ENCODE measurements around the gene BMERB1. TPM values are rescaled to one million over a fixed set of nuclear protein-coding genes. Genes with fewer than 3 reads are reported as not detected.
"Not testable (repeated sequence)": the region's sequence is repeated elsewhere in the genome, so short reads cannot be mapped to it uniquely, and the experiment has no call there.

Gene BMERB1
- total RNA-seq, 1 donor from 2014 or later: 35.9 TPM

DNA sequence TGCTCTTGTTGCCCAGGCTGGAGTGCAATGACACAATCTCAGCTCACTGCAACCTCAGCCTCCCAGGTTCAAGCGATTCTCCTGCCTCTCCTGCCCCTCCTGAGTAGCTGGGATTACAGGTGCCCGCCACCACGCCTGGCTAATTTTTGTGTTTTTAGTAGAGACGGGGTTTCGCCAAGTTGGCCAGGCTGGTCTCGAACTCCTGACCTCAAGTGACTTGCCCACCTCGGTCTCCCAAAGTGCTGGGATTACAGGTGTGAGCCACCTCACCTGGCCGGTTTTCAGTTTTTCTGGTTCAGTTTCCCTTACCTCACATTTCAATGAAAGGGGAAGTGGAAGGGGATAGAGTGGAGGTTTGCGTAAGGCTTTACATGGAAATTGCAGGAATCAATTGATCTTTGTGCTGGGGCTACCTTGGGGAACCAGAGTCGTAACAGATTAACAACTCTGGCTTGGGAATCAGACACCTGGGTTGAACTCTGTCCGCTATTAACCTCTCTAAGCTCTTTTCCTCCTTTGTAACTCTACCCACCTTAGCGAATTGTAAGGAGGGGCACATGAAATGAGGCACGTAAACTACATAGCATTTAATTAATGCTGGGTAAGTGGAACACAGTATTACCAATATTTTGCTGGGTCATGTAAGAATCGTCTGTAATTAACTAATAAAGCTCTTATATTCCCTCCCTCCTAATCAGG lies 35.6 kb upstream of the BMERB1 start:
- DNase-seq (ENCODE audit: low spot score): no peak
- no peaks in the 10 kb centered on the region for H3K4me1 Mint-ChIP-seq (ENCODE audit: low read depth)
- H3K36me3 Mint-ChIP-seq (ENCODE audit: low read depth): no peaks in the 10 kb centered on the region
- no peak overlapping the region for H3K27ac Mint-ChIP-seq (ENCODE audit: unreplicated experiment)
- H3K4me3 Mint-ChIP-seq (ENCODE audit: unreplicated experiment): no peak overlapping the region
- TF ChIP-seq, protein P1, sequence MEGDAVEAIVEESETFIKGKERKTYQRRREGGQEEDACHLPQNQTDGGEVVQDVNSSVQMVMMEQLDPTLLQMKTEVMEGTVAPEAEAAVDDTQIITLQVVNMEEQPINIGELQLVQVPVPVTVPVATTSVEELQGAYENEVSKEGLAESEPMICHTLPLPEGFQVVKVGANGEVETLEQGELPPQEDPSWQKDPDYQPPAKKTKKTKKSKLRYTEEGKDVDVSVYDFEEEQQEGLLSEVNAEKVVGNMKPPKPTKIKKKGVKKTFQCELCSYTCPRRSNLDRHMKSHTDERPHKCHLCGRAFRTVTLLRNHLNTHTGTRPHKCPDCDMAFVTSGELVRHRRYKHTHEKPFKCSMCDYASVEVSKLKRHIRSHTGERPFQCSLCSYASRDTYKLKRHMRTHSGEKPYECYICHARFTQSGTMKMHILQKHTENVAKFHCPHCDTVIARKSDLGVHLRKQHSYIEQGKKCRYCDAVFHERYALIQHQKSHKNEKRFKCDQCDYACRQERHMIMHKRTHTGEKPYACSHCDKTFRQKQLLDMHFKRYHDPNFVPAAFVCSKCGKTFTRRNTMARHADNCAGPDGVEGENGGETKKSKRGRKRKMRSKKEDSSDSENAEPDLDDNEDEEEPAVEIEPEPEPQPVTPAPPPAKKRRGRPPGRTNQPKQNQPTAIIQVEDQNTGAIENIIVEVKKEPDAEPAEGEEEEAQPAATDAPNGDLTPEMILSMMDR (IDR thresholded peaks at IDR 0.05): no peak
- no peaks in the 10 kb centered on the region for H3K27me3 Mint-ChIP-seq (ENCODE audit: low read depth)
- no peaks in the 10 kb centered on the region for H3K9me3 Mint-ChIP-seq (ENCODE audit: low read depth)

DNA sequence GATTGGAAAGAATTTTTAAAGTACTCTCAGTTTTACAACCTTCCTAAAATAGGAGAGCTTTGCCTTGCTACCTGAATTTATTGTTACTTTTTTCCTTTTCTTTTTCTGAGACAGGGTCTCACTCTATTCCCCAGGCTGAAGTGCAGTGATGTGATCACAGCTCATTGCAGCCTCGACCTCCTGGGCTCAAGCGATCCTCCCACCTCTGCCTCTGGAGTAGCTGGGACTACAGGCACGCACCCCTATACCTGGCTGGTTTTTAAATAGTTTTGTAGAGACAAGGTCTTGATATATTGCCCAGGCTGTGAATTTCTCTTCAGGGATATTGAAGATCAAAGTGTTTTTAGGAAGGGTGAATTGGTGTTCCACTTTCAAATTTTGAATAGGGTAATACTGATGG lies 35.1 kb upstream of the BMERB1 start:
- Mint-ChIP-seq H3K9me3 (ENCODE audit: low read depth) (no peaks in the 10 kb centered on the region), H3K4me1 (ENCODE audit: low read depth) (no peaks in the 10 kb centered on the region), H3K4me3 (ENCODE audit: unreplicated experiment) (no peak overlapping the region), H3K27me3 (ENCODE audit: low read depth) (no peaks in the 10 kb centered on the region), H3K36me3 (ENCODE audit: low read depth) (no peaks in the 10 kb centered on the region), H3K27ac (ENCODE audit: unreplicated experiment) (no peak overlapping the region)
- TF ChIP-seq, protein P1 (IDR thresholded peaks at IDR 0.05): no peak
- no peak for DNase-seq (ENCODE audit: low spot score)

- H3K27ac Mint-ChIP-seq (ENCODE audit: unreplicated experiment); H3K4me1 Mint-ChIP-seq (ENCODE audit: low read depth); H3K27me3 Mint-ChIP-seq (ENCODE audit: low read depth); H3K36me3 Mint-ChIP-seq (ENCODE audit: low read depth); DNase-seq (ENCODE audit: low spot score); H3K9me3 Mint-ChIP-seq (ENCODE audit: low read depth); H3K4me3 Mint-ChIP-seq (ENCODE audit: unreplicated experiment): not testable (repeated sequence)
Measured at GRCh38 chr16:15400314-15400713, 34.1 kb upstream of the BMERB1 start.

GRCh38 chr16:15401972-15402371 lies 32.4 kb upstream of the BMERB1 start:
- Mint-ChIP-seq H3K27ac (ENCODE audit: unreplicated experiment) (no peak overlapping the region), H3K4me3 (ENCODE audit: unreplicated experiment) (no peak overlapping the region), H3K9me3 (ENCODE audit: low read depth) (no peaks in the 10 kb centered on the region), H3K4me1 (ENCODE audit: low read depth) (no peaks in the 10 kb centered on the region), H3K36me3 (ENCODE audit: low read depth) (no peaks in the 10 kb centered on the region), H3K27me3 (ENCODE audit: low read depth) (no peaks in the 10 kb centered on the region)
- DNase-seq (ENCODE audit: low spot score): no peak
- TF ChIP-seq, protein P1 (IDR thresholded peaks at IDR 0.05): no peak

- Mint-ChIP-seq H3K27me3 (ENCODE audit: low read depth) (no peaks in the 10 kb centered on the region), H3K4me1 (ENCODE audit: low read depth) (no peaks in the 10 kb centered on the region), H3K27ac (ENCODE audit: unreplicated experiment) (no peak overlapping the region), H3K9me3 (ENCODE audit: low read depth) (no peaks in the 10 kb centered on the region), H3K36me3 (ENCODE audit: low read depth) (no peaks in the 10 kb centered on the region), H3K4me3 (ENCODE audit: unreplicated experiment) (no peak overlapping the region)
- DNase-seq (ENCODE audit: low spot score): no peak
- TF ChIP-seq, protein P1 (IDR thresholded peaks at IDR 0.05): no peak
Measured at GRCh38 chr16:15403392-15403995, 30.9 kb upstream of the BMERB1 start.

GRCh38 chr16:15404091-15404490 lies 30.3 kb upstream of the BMERB1 start:
- DNase-seq (ENCODE audit: low spot score); H3K36me3 Mint-ChIP-seq (ENCODE audit: low read depth); H3K4me1 Mint-ChIP-seq (ENCODE audit: low read depth); H3K4me3 Mint-ChIP-seq (ENCODE audit: unreplicated experiment); H3K9me3 Mint-ChIP-seq (ENCODE audit: low read depth); H3K27ac Mint-ChIP-seq (ENCODE audit: unreplicated experiment); H3K27me3 Mint-ChIP-seq (ENCODE audit: low read depth): not testable (repeated sequence)
